HCT116 (cell line): ENCODE results near the gene GGCT. TPM values are rescaled to one million over a fixed set of nuclear protein-coding genes. Genes with fewer than 3 reads are reported as not detected.

Experiments
- ATAC-seq: fragments of 200-7000 bp; cut with Tn5 transposase; 2 replicates; pipeline ENCODE4 v1.9.1; 2020; ENCODE audit warnings: mild to moderate bottlenecking, moderate library complexity
- BruUV-seq: library from RNA; stranded (reverse); fragments of 400-500 nt; replicated peaks from 2 replicates; lab custom pipeline; 2021; lab: Mats Ljungman, UMichigan
- CTCF ChIA-PET: fragments of 300-600 bp; sonication (Branson Sonifier 250); formaldehyde crosslinking; loops from one replicate; lab custom pipeline; 2021; ENCODE audit warnings: antibody characterized with exemption; lab: Charles Lee
- POLR2A ChIA-PET: fragments of 300-600, 350-600 bp; sonication (Branson Sonifier 250); formaldehyde crosslinking; loops from one replicate; lab custom pipeline; 2021; ENCODE audit warnings: antibody characterized with exemption; lab: Charles Lee
- RAD21 ChIA-PET, 2 experiments: fragments of 300-600 bp; sonication (Branson Sonifier 250); formaldehyde crosslinking; loops; one replicate each; lab custom pipeline; 2023; ENCODE audit warnings: low total read pairs in 2 of 2; ENCODE audit not compliant: uncharacterized antibody in 2 of 2, unreplicated experiment in 2 of 2, low non-redundant PET in 1 of 2; lab: Charles Lee
- DNase-seq: peaks from one replicate; pipeline ENCODE4 v3.0.0-alpha.2; 2010; ENCODE audit warnings: low read depth, low spot score
- H2AFZ ChIP-seq: fragments of 200-600 bp; shearing (Covaris generic), sonication (generic); 2 replicates; pipeline ENCODE4 v1.6.1; 2017; ENCODE audit warnings: low read depth, mixed run types, mixed read lengths, antibody characterized with exemption, low read length; ENCODE audit not compliant: poor library complexity, severe bottlenecking
- H3K27ac ChIP-seq: 2 replicates; pipeline ENCODE4 v1.5.1; 2012; ENCODE audit warnings: low read depth, low read length
- H3K27me3 ChIP-seq: fragments of 200-600 bp; sonication (generic); 2 replicates; pipeline ENCODE4 v1.6.1; 2016; ENCODE audit warnings: mixed run types, low read length, mixed read lengths; ENCODE audit not compliant: insufficient read depth
- H3K36me3 ChIP-seq, 2 experiments: fragments of 200-500 bp in 1 of 2; fragments of 200-600 bp in 1 of 2; sonication (Bioruptor generic) in 1 of 2; sonication (generic) in 1 of 2; 2 replicates each; pipeline versions ENCODE4 v1.5.1 to v1.6.1; 2014 to 2016; ENCODE audit warnings: low read length in 2 of 2, inconsistent platforms in 1 of 2, mixed read lengths in 1 of 2, mixed run types in 1 of 2; ENCODE audit not compliant: insufficient read depth in 2 of 2, control insufficient read depth in 1 of 2
- H3K4me1 ChIP-seq, 2 experiments: fragments of 200-600 bp in 1 of 2; sonication (generic) in 1 of 2; 2 replicates each; pipeline versions ENCODE4 v1.5.1 to v1.6.1; 2012 to 2017; ENCODE audit warnings: low read length in 2 of 2, inconsistent platforms in 1 of 2, mild to moderate bottlenecking in 1 of 2, mixed read lengths in 1 of 2, mixed run types in 1 of 2, moderate library complexity in 1 of 2; ENCODE audit not compliant: insufficient read depth in 2 of 2, control insufficient read depth in 1 of 2
- H3K4me2 ChIP-seq: fragments of 200-600 bp; sonication (generic); 2 replicates; pipeline ENCODE4 v1.6.1; 2017; ENCODE audit warnings: mixed run types, low read length, mixed read lengths
- H3K4me3 ChIP-seq, 2 experiments: fragments of 200-600 bp in 1 of 2; sonication (generic) in 1 of 2; replicated peaks in 1 of 2; 2 replicates each; pipeline ENCODE4 v1.5.1; 2011 to 2016; ENCODE audit warnings: low read length in 2 of 2, control low read depth in 1 of 2, low read depth in 1 of 2, mild to moderate bottlenecking in 1 of 2, mixed read lengths in 1 of 2, mixed run types in 1 of 2
- H3K79me2 ChIP-seq: fragments of 200-600 bp; sonication (generic); 2 replicates; pipeline ENCODE4 v1.6.1; 2017; ENCODE audit warnings: mild to moderate bottlenecking, mixed run types, low read length, moderate library complexity, mixed read lengths; ENCODE audit not compliant: insufficient read depth
- H3K9ac ChIP-seq: fragments of 200-600 bp; sonication (generic); 2 replicates; pipeline ENCODE4 v1.6.1; 2016; ENCODE audit warnings: low read length, mixed read lengths
- H3K9me2 ChIP-seq: fragments of 200-600 bp; sonication (generic), shearing (Covaris generic); 2 replicates; pipeline ENCODE4 v1.6.1; 2017; ENCODE audit warnings: mixed run types, mild to moderate bottlenecking, moderate library complexity; ENCODE audit not compliant: insufficient read depth
- H3K9me3 ChIP-seq, 2 experiments: fragments of 200-500 bp in 1 of 2; fragments of 200-600 bp in 1 of 2; sonication (Bioruptor generic) in 1 of 2; sonication (generic) in 1 of 2; 2 replicates each; pipeline ENCODE4 v1.6.1; 2014 to 2017; ENCODE audit warnings: low read length in 2 of 2, mixed read lengths in 2 of 2, inconsistent platforms in 1 of 2, low read depth in 1 of 2, mild to moderate bottlenecking in 1 of 2, mixed run types in 1 of 2, moderate library complexity in 1 of 2; ENCODE audit not compliant: control insufficient read depth in 1 of 2, insufficient read depth in 1 of 2
- H4K20me1 ChIP-seq: fragments of 200-600 bp; sonication (generic), shearing (Covaris generic); 2 replicates; pipeline ENCODE4 v1.6.1; 2017; ENCODE audit warnings: mixed run types, mild to moderate bottlenecking, moderate library complexity; ENCODE audit not compliant: insufficient read depth
- CBX3 ChIP-seq: IDR thresholded peaks from 2 replicates; pipeline ENCODE4 v1.6.1; 2012; ENCODE audit warnings: low read depth
- CTCF ChIP-seq, 3 experiments: fragments of 200-600 bp in 1 of 3; sonication (generic) in 1 of 3; IDR thresholded peaks in 2 of 3; conservative IDR thresholded peaks in 1 of 3; 2 replicates each; pipeline ENCODE4 v1.5.1; 2012 to 2017; ENCODE audit warnings: low read depth in 2 of 3, low read length in 2 of 3, antibody characterized with exemption in 1 of 3, borderline replicate concordance in 1 of 3, control low read depth in 1 of 3, mild to moderate bottlenecking in 1 of 3, mixed read lengths in 1 of 3, mixed run types in 1 of 3, moderate library complexity in 1 of 3; ENCODE audit not compliant: insufficient read depth in 1 of 3
- ELF1 ChIP-seq: IDR thresholded peaks from 2 replicates; pipeline ENCODE4 v1.6.1; 2012; ENCODE audit warnings: low read depth, borderline replicate concordance
- EZH2 ChIP-seq: fragments of 200-600 bp; sonication (generic); IDR thresholded peaks from 2 replicates; pipeline ENCODE4 v1.6.1; 2017; ENCODE audit warnings: antibody characterized with exemption, mixed run types
- MAX ChIP-seq: IDR thresholded peaks from 2 replicates; pipeline ENCODE4 v1.6.1; 2012
- RAD21 ChIP-seq: IDR thresholded peaks from 2 replicates; pipeline ENCODE4 v1.6.1; 2012; ENCODE audit warnings: low read depth, mild to moderate bottlenecking
- TCF7L2 ChIP-seq: IDR thresholded peaks from 2 replicates; pipeline ENCODE4 v1.7.0; 2011; ENCODE audit warnings: borderline replicate concordance, inconsistent platforms; ENCODE audit not compliant: insufficient read depth, insufficient read length; ENCODE audit errors: extremely low read depth
- ZBTB33 ChIP-seq: IDR thresholded peaks from 2 replicates; pipeline ENCODE4 v1.6.1; 2011; ENCODE audit warnings: mild to moderate bottlenecking, low read length, moderate library complexity; ENCODE audit not compliant: insufficient replicate concordance; ENCODE audit errors: extremely low read depth
- ZFX ChIP-seq: fragments of 450-650 bp; IDR thresholded peaks from 2 replicates; pipeline ENCODE4 v1.6.1; 2017
- intact Hi-C: fragments of 100-400 bp; cut with micrococcal nuclease; formaldehyde crosslinking; loops from 2 replicates; pipeline ENCODE4 v1.10.0; 2022
- total RNA-seq: library from RNA; stranded (reverse); gene quantifications from one replicate; pipeline ENCODE4 v1.2.1, GENCODE V29; 2021; ENCODE audit not compliant: unreplicated experiment

GGCT gene
- total RNA-seq, 1 experiment from 2014 or later = 60.6 TPM

GRCh38 chr7:30479202-30480120 lies 25.2 kb downstream of the GGCT start:
- H2AFZ ChIP-seq = peak overlapping the region; percentile 74
- H3K4me1 ChIP-seq = peaks cover 5 to 19% of the 10 kb centered on the region in 2 experiments; a peak in 3 of 4 replicates
- H3K36me3 ChIP-seq = no peaks in the 10 kb centered on the region
- H3K79me2 ChIP-seq = peaks cover 27% of the 10 kb centered on the region; the same call in 1 of the 2 replicates
- peak overlapping the region; percentile 79 for H3K9ac ChIP-seq
- DNase-seq (no peak), ATAC-seq (no peak)
- H3K27me3 ChIP-seq = no peaks in the 10 kb centered on the region
- ChIA-PET CTCF (no interaction called here), POLR2A (interaction anchor here (1.6 kb wide), 1 partner anchor 10 kb away, joined by 5 read pairs; no protein-coding TSS in a partner anchor), RAD21 (no interaction called here)
- intact Hi-C loops = loop anchor here (2.0 kb wide), 1 partner anchor 25 kb away; the partner anchor contains the start of gene GGCT
- TF ChIP-seq MAX (no peak), EZH2 (no peak)
- H3K4me3 ChIP-seq = peak overlapping the region; percentile 66 to 84
- peak overlapping the region; percentile 76; the same call in 1 of the 2 replicates for H3K27ac ChIP-seq
- H3K4me2 ChIP-seq = peak overlapping the region; percentile 89
- no peaks in the 10 kb centered on the region for H4K20me1 ChIP-seq
- BruUV-seq = no TSS peak
- no peaks in the 10 kb centered on the region for H3K9me3 ChIP-seq
- H3K9me2 ChIP-seq = no peaks in the 10 kb centered on the region

GRCh38 chr7:30478349-30479201 lies 26.1 kb downstream of the GGCT start, which contains the start of gene NOD1:
Gene NOD1, minus strand, starts transcription at chr7:30478784. Its CDS starts 21,863 bp downstream, at chr7:30456921.
- H3K27ac ChIP-seq = peak within 1 kb of the TSS; percentile 76
- H2AFZ ChIP-seq = peak within 1 kb of the TSS; percentile 86
- peak within 1 kb of the TSS; percentile 89 for H3K4me2 ChIP-seq
- H3K9me2 ChIP-seq = no peaks in the 10 kb centered on the region
- BruUV-seq = no TSS peak
- CTCF ChIA-PET = interaction anchor here (1.0 to 1.2 kb wide), 2 partner anchors 85 to 202 kb away, joined by 3 read pairs; no protein-coding TSS in a partner anchor
- peak within 1 kb of the TSS; percentile 79 for H3K9ac ChIP-seq
- DNase-seq = peak; percentile 44
- no peaks in the 10 kb centered on the region for H3K9me3 ChIP-seq
- no peaks in the 10 kb centered on the region for H4K20me1 ChIP-seq
- RAD21 ChIA-PET = no interaction called here
- H3K36me3 ChIP-seq = no peaks in the 10 kb centered on the region
- ATAC-seq = peak; percentile 94
- H3K27me3 ChIP-seq = no peaks in the 10 kb centered on the region
- H3K79me2 ChIP-seq = peaks cover 32% of the 10 kb centered on the region; the same call in 1 of the 2 replicates
- intact Hi-C loops = loop anchor here (2.0 kb wide), 1 partner anchor 26 kb away; the partner anchor contains the start of gene GGCT
- peaks cover 5 to 19% of the 10 kb centered on the region in 2 experiments; a peak in 3 of 4 replicates for H3K4me1 ChIP-seq
- peak within 1 kb of the TSS; percentile 66 to 84 for H3K4me3 ChIP-seq
- POLR2A ChIA-PET = interaction anchor here (1.6 kb wide), 1 partner anchor 9 kb away, joined by 5 read pairs; no protein-coding TSS in a partner anchor
- no peak for TF ChIP-seq ELF1
- TF ChIP-seq ZFX = peak; percentile 79
- TF ChIP-seq CTCF (IDR thresholded peaks at IDR 0.05 in 2 of 3, conservative IDR thresholded peaks at IDR 0.05 in 1 of 3; ENCODE audit: borderline replicate concordance in 1 of 3, insufficient read depth in 1 of 3, low read depth in 2 of 3, low read length in 2 of 3) = 0 out of 6 replicates have a peak, but pooled peaks of 1 of the 3 experiments have one; percentile 4
- peak; percentile 12 for TF ChIP-seq ZBTB33
- no peak for TF ChIP-seq RAD21
- TF ChIP-seq CBX3 = peak; percentile 28; the same call in 1 of the 2 replicates
- peak; percentile 43 for TF ChIP-seq MAX
- peak; percentile 29 for TF ChIP-seq TCF7L2
